ENCODE measurements around the gene MARK4. TPM values are rescaled to one million over a fixed set of nuclear protein-coding genes. Genes with fewer than 3 reads are reported as not detected.

MARK4 gene
- total RNA-seq, 2 experiments from 2014 or later = 24.8 to 26.1 TPM

- Mint-ChIP-seq H3K4me3 (no peak overlapping the region), H3K27ac (no peak overlapping the region), H3K4me1 (no peaks in the 10 kb centered on the region), H3K36me3 (peaks cover 2% of the 10 kb centered on the region), H3K9me3 (no peaks in the 10 kb centered on the region), H3K27me3 (peaks cover 12% of the 10 kb centered on the region)
- DNase-seq (no peak), ATAC-seq (ENCODE audit: low read depth) (no peak)
- POLR2A ChIA-PET = no interaction called here
Measured at GRCh38 chr19:45348367-45349125, 97.5 kb downstream of the MARK4 start.

GRCh38 chr19:45349126-45349415 is 98.0 kb downstream of the MARK4 start:
- H3K4me1 Mint-ChIP-seq = no peaks in the 10 kb centered on the region
- no peak for DNase-seq
- no peak for ATAC-seq (ENCODE audit: low read depth)
- peaks cover 2% of the 10 kb centered on the region for H3K36me3 Mint-ChIP-seq
- peaks cover 12% of the 10 kb centered on the region for H3K27me3 Mint-ChIP-seq
- H3K9me3 Mint-ChIP-seq = no peaks in the 10 kb centered on the region
- POLR2A ChIA-PET = no interaction called here
- no peak overlapping the region for H3K27ac Mint-ChIP-seq
- no peak overlapping the region for H3K4me3 Mint-ChIP-seq

DNA sequence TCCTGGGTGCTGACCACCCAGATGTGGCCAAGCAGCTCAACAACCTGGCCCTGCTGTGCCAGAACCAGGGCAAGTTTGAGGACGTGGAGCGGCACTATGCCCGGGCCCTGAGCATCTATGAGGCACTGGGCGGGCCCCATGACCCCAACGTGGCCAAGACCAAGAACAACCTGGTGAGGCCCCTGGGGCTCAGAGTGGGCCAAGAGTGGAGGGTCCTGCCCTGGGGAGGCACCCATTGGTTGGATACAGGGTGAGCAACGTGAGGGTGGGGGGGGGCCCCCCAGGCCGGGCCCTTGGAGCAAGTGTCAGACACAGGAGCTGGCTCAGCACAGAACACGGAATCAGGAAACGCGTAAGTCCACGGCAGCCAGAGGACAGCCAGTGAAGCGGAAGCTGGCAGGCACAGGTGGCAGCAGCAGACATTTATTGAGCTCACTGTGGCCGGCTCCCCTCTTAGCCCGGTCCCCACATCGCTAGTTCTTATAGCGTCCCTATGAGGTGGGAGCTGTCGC is 98.4 kb downstream of the MARK4 start:
- DNase-seq = no peak
- no peaks in the 10 kb centered on the region for H3K9me3 Mint-ChIP-seq
- no peak overlapping the region for H3K4me3 Mint-ChIP-seq
- peaks cover under 1% of the 10 kb centered on the region for H3K4me1 Mint-ChIP-seq
- H3K27me3 Mint-ChIP-seq = peaks cover 10% of the 10 kb centered on the region
- peaks cover 2% of the 10 kb centered on the region for H3K36me3 Mint-ChIP-seq
- ATAC-seq (ENCODE audit: low read depth) = no peak
- POLR2A ChIA-PET = no interaction called here
- H3K27ac Mint-ChIP-seq = no peak overlapping the region

DNA sequence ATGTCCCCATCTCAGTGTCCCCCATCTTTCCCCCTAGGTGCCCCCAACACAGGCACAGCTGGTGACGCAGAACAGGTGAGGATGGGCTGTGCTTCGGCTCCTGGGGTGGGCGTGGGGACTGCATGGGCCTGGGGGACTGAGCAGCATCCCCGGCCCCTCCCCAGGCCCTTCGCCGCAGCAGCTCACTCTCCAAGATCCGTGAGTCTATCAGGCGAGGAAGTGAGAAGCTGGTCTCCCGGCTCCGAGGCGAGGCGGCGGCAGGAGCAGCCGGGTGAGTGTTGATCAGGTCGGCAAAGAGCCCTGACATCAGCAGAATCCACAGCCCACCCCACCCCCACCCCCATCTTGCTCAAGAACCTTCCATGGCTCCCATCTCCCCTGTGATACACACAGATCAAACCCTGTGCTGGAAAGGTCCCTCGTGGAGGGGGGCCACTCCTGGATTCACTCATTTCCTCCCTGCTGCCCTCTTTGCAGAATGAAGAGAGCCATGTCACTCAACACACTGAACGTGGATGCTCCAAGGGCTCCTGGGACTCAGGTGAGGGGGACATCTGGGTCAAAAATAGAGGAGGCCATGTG is 99.5 kb downstream of the MARK4 start:
- Mint-ChIP-seq H3K4me1 (peaks cover 1% of the 10 kb centered on the region), H3K27me3 (peaks cover 6% of the 10 kb centered on the region), H3K4me3 (no peak overlapping the region), H3K9me3 (no peaks in the 10 kb centered on the region), H3K36me3 (peaks cover 6% of the 10 kb centered on the region), H3K27ac (no peak overlapping the region)
- no peak for ATAC-seq (ENCODE audit: low read depth)
- POLR2A ChIA-PET = no interaction called here
- no peak for DNase-seq

DNA sequence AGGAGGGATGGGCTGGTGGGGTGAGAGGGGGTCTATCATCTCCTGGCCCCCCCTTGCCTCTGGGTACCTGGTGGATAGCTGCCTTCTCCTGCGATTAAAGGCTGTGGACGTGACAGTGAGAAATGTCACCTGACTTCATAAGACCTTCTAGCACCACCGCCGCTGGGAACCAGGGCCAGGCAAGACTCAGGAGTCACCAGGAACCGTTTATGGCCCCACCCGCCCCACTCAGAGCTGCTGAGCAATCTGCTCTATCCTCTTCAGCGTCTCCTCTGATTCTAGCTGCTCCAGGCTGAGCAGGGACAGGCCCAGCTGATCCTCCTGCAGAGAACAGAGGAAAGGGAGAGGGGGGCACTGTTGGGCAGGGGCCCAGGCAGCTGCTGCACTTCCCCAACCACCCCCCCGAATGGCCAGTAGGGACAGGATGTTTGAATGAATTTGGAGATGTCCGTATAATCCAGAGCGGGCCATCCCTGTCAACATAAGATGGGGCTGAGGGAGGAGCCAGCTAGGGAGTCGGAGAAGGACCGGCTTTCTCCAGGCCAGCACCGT is 100.4 kb downstream of the MARK4 start:
- Mint-ChIP-seq H3K4me3 (no peak overlapping the region), H3K36me3 (peaks cover 9% of the 10 kb centered on the region), H3K27ac (no peak overlapping the region), H3K9me3 (no peaks in the 10 kb centered on the region), H3K4me1 (peaks cover 1% of the 10 kb centered on the region), H3K27me3 (no peaks in the 10 kb centered on the region)
- POLR2A ChIA-PET = no interaction called here
- ATAC-seq (ENCODE audit: low read depth) (no peak), DNase-seq (no peak)

DNA sequence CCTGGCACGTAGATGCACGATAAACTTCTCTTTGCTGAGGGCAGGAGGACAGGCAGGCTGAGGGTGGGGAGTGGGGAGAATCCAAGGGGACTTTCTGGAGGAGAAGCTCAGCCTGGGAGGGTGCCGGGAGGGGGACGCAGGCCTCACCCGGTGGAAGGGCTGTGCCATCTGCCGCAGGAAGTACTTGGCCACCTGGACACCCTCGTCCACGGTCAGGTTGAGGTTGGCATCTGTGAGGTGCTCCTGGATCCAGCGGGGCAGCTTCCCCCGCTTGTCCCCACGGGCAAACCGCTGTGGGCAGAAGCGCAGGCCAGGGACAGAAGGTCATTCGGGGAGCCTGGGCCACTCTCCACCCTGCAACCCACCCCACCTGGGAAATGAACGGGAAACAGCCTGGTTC is 101.0 kb downstream of the MARK4 start:
- Mint-ChIP-seq H3K4me3 (no peak overlapping the region), H3K36me3 (peaks cover 9% of the 10 kb centered on the region), H3K27me3 (no peaks in the 10 kb centered on the region), H3K4me1 (peaks cover 1% of the 10 kb centered on the region), H3K27ac (no peak overlapping the region), H3K9me3 (no peaks in the 10 kb centered on the region)
- POLR2A ChIA-PET = no interaction called here
- ATAC-seq (ENCODE audit: low read depth) (no peak), DNase-seq (no peak)

DNA sequence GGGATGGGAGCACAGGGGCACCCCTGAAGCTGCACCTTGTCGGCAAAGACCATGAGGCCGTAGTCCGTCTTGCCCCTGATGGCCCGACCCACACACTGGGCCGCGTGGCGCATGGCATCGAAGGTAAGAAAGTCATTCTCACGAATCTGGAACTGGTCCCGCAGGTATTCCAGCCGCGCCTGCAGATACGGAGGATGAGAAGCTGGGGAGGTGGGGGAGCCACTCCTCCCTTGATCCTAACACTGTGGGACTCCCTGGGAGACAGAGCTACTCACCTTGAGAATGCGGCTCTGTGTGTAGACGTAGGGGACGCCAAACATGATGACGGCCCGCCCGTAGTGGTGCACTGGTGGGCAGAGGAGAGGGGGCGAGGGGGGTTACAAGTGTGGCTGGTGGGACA is 101.4 kb downstream of the MARK4 start:
- peaks cover 9% of the 10 kb centered on the region for H3K36me3 Mint-ChIP-seq
- no peaks in the 10 kb centered on the region for H3K9me3 Mint-ChIP-seq
- no peaks in the 10 kb centered on the region for H3K27me3 Mint-ChIP-seq
- H3K27ac Mint-ChIP-seq = no peak overlapping the region
- H3K4me1 Mint-ChIP-seq = peaks cover 1% of the 10 kb centered on the region
- no peak for ATAC-seq (ENCODE audit: low read depth)
- DNase-seq = no peak
- H3K4me3 Mint-ChIP-seq = no peak overlapping the region
- POLR2A ChIA-PET = no interaction called here

DNA sequence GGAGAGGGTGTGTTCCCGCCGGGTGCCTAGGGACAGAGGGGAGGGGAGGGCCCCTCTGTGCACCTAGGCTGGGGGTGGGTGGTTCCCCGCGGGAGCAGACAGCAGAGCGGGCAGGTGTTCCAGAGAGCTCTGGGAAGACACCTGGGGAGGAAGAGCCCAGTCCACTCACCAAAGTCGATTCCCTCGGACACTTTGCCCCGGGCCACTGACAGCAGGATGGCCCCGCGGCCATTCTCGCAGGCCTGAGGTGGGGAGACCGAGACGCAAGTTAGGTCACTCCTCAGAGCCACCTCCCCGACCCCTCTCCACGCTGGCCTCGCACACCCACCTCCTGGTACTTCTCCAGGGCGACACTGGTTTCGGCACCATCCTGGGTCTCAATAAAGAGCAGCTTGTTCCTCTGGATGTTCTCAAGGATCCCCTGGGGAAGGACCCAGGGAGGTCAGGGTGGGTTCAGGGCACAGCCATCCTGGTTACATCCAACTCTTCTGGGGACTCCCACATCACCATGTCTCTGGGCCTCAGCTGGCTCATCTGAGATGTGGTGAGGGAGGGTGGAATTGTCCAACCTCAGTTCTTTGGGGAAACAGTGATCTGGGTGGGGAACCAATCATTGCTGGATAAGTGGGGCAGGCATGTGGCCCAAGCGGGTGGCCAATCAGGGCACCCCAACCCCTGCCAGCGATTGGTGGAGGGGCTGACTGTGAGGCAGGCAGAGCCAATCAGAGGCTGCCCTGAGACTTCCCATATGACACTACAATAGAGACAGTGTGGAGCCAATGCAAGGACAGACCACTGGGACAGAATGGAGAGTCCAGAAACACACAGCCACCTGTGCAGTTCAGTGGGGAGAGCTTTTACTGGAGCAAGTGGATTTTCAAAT is 102.1 kb downstream of the MARK4 start:
- ATAC-seq (ENCODE audit: low read depth) (no peak), DNase-seq (no peak)
- Mint-ChIP-seq H3K27me3 (no peaks in the 10 kb centered on the region), H3K9me3 (no peaks in the 10 kb centered on the region), H3K36me3 (peaks cover 9% of the 10 kb centered on the region), H3K4me1 (peaks cover 1% of the 10 kb centered on the region), H3K27ac (no peak overlapping the region), H3K4me3 (no peak overlapping the region)
- POLR2A ChIA-PET = no interaction called here

- Mint-ChIP-seq H3K36me3 (peaks cover 7% of the 10 kb centered on the region), H3K4me1 (peaks cover 1% of the 10 kb centered on the region), H3K27me3 (no peaks in the 10 kb centered on the region), H3K27ac (no peak overlapping the region), H3K4me3 (no peak overlapping the region), H3K9me3 (no peaks in the 10 kb centered on the region)
- POLR2A ChIA-PET = no interaction called here
- no peak for ATAC-seq (ENCODE audit: low read depth)
- DNase-seq = no peak
Measured at GRCh38 chr19:45354241-45354842, 103.3 kb downstream of the MARK4 start.

Other genes starting within 250 kb of the MARK4 start
- gene RELB, start 249.8 kb upstream of the MARK4 start, total RNA-seq = 10 to 100 TPM; 20.8 to 24.2 TPM
- 100 to 1,000 TPM; 128 to 129 TPM for gene CLASRP, start 212.2 kb upstream of the MARK4 start, total RNA-seq
- 1 to 10 TPM; 4.8 TPM for gene ZNF296, start 174.8 kb upstream of the MARK4 start, total RNA-seq
- 10 to 100 TPM; 24.8 to 26.2 TPM for gene GEMIN7, start 172.0 kb upstream of the MARK4 start, total RNA-seq
- gene PPP1R37, start 158.1 kb upstream of the MARK4 start, total RNA-seq = 10 to 100 TPM; 29.5 to 31.9 TPM
- gene NKPD1, start 90.3 kb upstream of the MARK4 start, total RNA-seq = under 1 TPM; 0.31 to 0.47 TPM
- 10 to 100 TPM; 61.1 to 63.6 TPM for gene TRAPPC6A, start 73.0 kb upstream of the MARK4 start, total RNA-seq
- gene BLOC1S3, start 72.5 kb upstream of the MARK4 start, total RNA-seq = 10 to 100 TPM; 21.9 to 22.8 TPM
- not detected for gene EXOC3L2, start 5.9 kb upstream of the MARK4 start, total RNA-seq
- gene CKM, start 71.6 kb downstream of the MARK4 start, total RNA-seq = not detected
- gene KLC3, start 89.5 kb downstream of the MARK4 start, total RNA-seq = not detected
- 10 to 100 TPM; 20.0 to 28.2 TPM for gene ERCC2, start 119.3 kb downstream of the MARK4 start, total RNA-seq
- 10 to 100 TPM; 20.2 to 25.7 TPM for gene PPP1R13L, start 153.8 kb downstream of the MARK4 start, total RNA-seq
- gene POLR1G, start 155.4 kb downstream of the MARK4 start, total RNA-seq = 1 to 10 TPM; 6.0 to 6.3 TPM
- gene ERCC1, start 172.6 kb downstream of the MARK4 start, total RNA-seq = 10 to 100 TPM; 63.1 to 63.3 TPM
- gene FOSB, start 216.7 kb downstream of the MARK4 start, total RNA-seq = 10 to 100 TPM; 68.7 to 69.4 TPM
- 1 to 10 TPM; 3.0 to 3.3 TPM for gene RTN2, start 245.8 kb downstream of the MARK4 start, total RNA-seq
- gene PPM1N, start 247.2 kb downstream of the MARK4 start, total RNA-seq = 1 to 10 TPM; 5.8 to 6.1 TPM